Measurements from ENCODE around the gene MUC5AC. TPM values are rescaled to one million over a fixed set of nuclear protein-coding genes. Genes with fewer than 3 reads are reported as not detected.
"Not testable (repeated sequence)": the region's sequence is repeated elsewhere in the genome, so short reads cannot be mapped to it uniquely, and the experiment has no call there.

MUC5AC gene
- total RNA-seq, 2 experiments from 2014 or later: not detected

DNA sequence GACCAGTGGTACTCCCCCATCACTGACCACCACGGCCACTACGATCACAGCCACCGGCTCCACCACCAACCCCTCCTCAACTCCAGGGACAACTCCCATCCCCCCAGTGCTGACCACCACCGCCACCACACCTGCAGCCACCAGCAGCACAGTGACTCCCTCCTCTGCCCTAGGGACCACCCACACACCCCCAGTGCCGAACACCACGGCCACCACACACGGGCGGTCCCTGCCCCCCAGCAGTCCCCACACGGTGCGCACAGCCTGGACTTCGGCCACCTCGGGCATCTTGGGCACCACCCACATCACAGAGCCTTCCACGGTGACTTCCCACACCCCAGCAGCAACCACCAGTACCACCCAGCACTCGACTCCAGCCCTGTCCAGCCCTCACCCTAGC, 89.3 kb downstream of the MUC5AC start:
- DNase-seq (ENCODE audit: low spot score); H3K9me2 ChIP-seq (ENCODE audit: insufficient read depth, low read length); CTCF ChIA-PET (ENCODE audit: unreplicated experiment); H3K4me2 ChIP-seq (ENCODE audit: low read length); H3K79me2 ChIP-seq (ENCODE audit: insufficient read depth, low read depth, low read length); POLR2A ChIA-PET; H2AFZ ChIP-seq (ENCODE audit: low read length); H3K36me3 ChIP-seq (ENCODE audit: insufficient read depth, low read length); intact Hi-C loops (cut with micrococcal nuclease; ENCODE audit: unreplicated experiment); H3K27ac ChIP-seq (ENCODE audit: low read depth, low read length, poor library complexity, severe bottlenecking); H3K4me1 ChIP-seq (ENCODE audit: insufficient read depth, low read length, poor library complexity, severe bottlenecking); BruUV-seq (replicated peaks); H3K9me3 ChIP-seq (ENCODE audit: low read length); H3K4me3 ChIP-seq (ENCODE audit: low read depth, low read length, poor library complexity, severe bottlenecking); H4K20me1 ChIP-seq (ENCODE audit: insufficient read depth, low read length): not testable (repeated sequence)

DNA sequence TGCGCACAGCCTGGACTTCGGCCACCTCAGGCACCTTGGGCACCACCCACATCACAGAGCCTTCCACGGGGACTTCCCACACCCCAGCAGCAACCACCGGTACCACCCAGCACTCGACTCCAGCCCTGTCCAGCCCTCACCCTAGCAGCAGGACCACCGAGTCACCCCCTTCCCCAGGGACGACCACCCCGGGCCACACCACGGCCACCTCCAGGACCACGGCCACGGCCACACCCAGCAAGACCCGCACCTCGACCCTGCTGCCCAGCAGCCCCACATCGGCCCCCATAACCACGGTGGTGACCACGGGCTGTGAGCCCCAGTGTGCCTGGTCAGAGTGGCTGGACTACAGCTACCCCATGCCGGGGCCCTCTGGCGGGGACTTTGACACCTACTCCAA, 91.2 kb downstream of the MUC5AC start:
- H3K4me3 ChIP-seq (ENCODE audit: low read depth, low read length, poor library complexity, severe bottlenecking); DNase-seq (ENCODE audit: low spot score); CTCF ChIA-PET (ENCODE audit: unreplicated experiment); H2AFZ ChIP-seq (ENCODE audit: low read length); H3K9me3 ChIP-seq (ENCODE audit: low read length); H3K4me2 ChIP-seq (ENCODE audit: low read length); H3K9me2 ChIP-seq (ENCODE audit: insufficient read depth, low read length); H3K36me3 ChIP-seq (ENCODE audit: insufficient read depth, low read length); H4K20me1 ChIP-seq (ENCODE audit: insufficient read depth, low read length); POLR2A ChIA-PET; BruUV-seq (replicated peaks); H3K79me2 ChIP-seq (ENCODE audit: insufficient read depth, low read depth, low read length); H3K27ac ChIP-seq (ENCODE audit: low read depth, low read length, poor library complexity, severe bottlenecking); intact Hi-C loops (cut with micrococcal nuclease; ENCODE audit: unreplicated experiment); H3K4me1 ChIP-seq (ENCODE audit: insufficient read depth, low read length, poor library complexity, severe bottlenecking): not testable (repeated sequence)

DNA sequence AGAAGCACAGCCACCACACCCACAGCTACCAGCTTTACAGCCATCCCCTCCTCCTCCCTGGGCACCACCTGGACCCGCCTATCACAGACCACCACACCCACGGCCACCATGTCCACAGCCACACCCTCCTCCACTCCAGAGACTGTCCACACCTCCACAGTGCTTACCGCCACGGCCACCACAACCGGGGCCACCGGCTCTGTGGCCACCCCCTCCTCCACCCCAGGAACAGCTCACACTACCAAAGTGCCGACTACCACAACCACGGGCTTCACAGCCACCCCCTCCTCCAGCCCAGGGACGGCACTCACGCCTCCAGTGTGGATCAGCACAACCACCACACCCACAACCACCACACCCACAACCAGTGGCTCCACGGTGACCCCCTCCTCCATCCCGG, 92.7 kb downstream of the MUC5AC start:
- H3K79me2 ChIP-seq (ENCODE audit: insufficient read depth, low read depth, low read length); POLR2A ChIA-PET; H3K27ac ChIP-seq (ENCODE audit: low read depth, low read length, poor library complexity, severe bottlenecking); H2AFZ ChIP-seq (ENCODE audit: low read length); H3K9me2 ChIP-seq (ENCODE audit: insufficient read depth, low read length); H3K9me3 ChIP-seq (ENCODE audit: low read length); CTCF ChIA-PET (ENCODE audit: unreplicated experiment); intact Hi-C loops (cut with micrococcal nuclease; ENCODE audit: unreplicated experiment); BruUV-seq (replicated peaks); H3K36me3 ChIP-seq (ENCODE audit: insufficient read depth, low read length); H3K4me3 ChIP-seq (ENCODE audit: low read depth, low read length, poor library complexity, severe bottlenecking); H3K4me2 ChIP-seq (ENCODE audit: low read length); H3K4me1 ChIP-seq (ENCODE audit: insufficient read depth, low read length, poor library complexity, severe bottlenecking); H4K20me1 ChIP-seq (ENCODE audit: insufficient read depth, low read length); DNase-seq (ENCODE audit: low spot score): not testable (repeated sequence)

Other genes with a start within 250 kb of the MUC5AC start
- gene CHID1, start 247.1 kb upstream of the MUC5AC start, total RNA-seq (2014; rRNA removed; shearing (Covaris generic)): 30.6 and 39.4 TPM in 2 replicates
- gene CHID1, start 247.1 kb upstream of the MUC5AC start, total RNA-seq (2022): 69.6 and 71.1 TPM in 2 replicates
- 22.4 and 24.9 TPM in 2 replicates for gene AP2A2, start 232.1 kb upstream of the MUC5AC start, total RNA-seq (2014; rRNA removed; shearing (Covaris generic))
- 40.0 and 43.0 TPM in 2 replicates for gene AP2A2, start 232.1 kb upstream of the MUC5AC start, total RNA-seq (2022)
- gene MUC6, start 121.2 kb upstream of the MUC5AC start, total RNA-seq (2014; rRNA removed; shearing (Covaris generic)): not detected in 2 replicates
- gene MUC6, start 121.2 kb upstream of the MUC5AC start, total RNA-seq (2022): not detected in 2 replicates
- not detected in 2 replicates for gene MUC2, start 83.1 kb upstream of the MUC5AC start, total RNA-seq (2014; rRNA removed; shearing (Covaris generic))
- gene MUC2, start 83.1 kb upstream of the MUC5AC start, total RNA-seq (2022): not detected in 2 replicates
- gene MUC5B, start 65.1 kb downstream of the MUC5AC start, total RNA-seq (2014; rRNA removed; shearing (Covaris generic)): under 0.01 TPM in 1 of 2 replicates, not detected in the other
- gene MUC5B, start 65.1 kb downstream of the MUC5AC start, total RNA-seq (2022): 0.02 TPM in 1 of 2 replicates, not detected in the other
- 15.9 and 21.7 TPM in 2 replicates for gene TOLLIP, start 151.7 kb downstream of the MUC5AC start, total RNA-seq (2014; rRNA removed; shearing (Covaris generic))
- 37.1 and 37.5 TPM in 2 replicates for gene TOLLIP, start 151.7 kb downstream of the MUC5AC start, total RNA-seq (2022)
- not detected in 2 replicates for gene BRSK2, start 232.0 kb downstream of the MUC5AC start, total RNA-seq (2014; rRNA removed; shearing (Covaris generic))
- gene BRSK2, start 232.0 kb downstream of the MUC5AC start, total RNA-seq (2022): not detected in 2 replicates

Measured in OCI-LY7 (cell line).